ENCODE data around the gene TMPRSS2. TPM values are rescaled to one million over a fixed set of nuclear protein-coding genes. Genes with fewer than 3 reads are reported as not detected.

Gene TMPRSS2
- total and polyA plus RNA-seq, 2 donors (not counting 1 experiment from before 2014, with no cell fraction given) = not detected

DNA sequence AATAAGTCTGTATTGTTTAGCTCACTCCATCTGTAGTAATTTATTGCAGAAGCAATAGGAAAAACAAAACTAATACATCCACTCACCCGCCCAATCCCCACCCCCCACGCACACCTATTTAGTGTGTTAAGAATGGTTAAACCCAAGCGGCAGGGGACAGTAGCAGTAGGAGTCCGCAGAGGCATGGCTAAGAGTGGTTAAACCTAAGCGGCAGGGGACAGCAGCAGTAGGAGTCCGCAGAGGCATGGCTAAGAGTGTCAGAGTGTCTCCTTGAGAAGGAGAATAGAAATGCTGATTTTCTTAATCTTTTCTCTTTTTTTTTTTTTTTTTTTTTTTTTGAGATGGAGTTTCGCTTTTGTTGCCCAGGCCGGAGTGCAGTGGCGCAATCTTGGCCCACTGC lies 34.8 kb upstream of the TMPRSS2 start:
- no peak for TF ChIP-seq EZH2 (IDR thresholded peaks at IDR 0.05; ENCODE audit: borderline replicate concordance, insufficient read depth, low read depth, low read length, poor library complexity, severe bottlenecking)
- TF ChIP-seq, protein P1, sequence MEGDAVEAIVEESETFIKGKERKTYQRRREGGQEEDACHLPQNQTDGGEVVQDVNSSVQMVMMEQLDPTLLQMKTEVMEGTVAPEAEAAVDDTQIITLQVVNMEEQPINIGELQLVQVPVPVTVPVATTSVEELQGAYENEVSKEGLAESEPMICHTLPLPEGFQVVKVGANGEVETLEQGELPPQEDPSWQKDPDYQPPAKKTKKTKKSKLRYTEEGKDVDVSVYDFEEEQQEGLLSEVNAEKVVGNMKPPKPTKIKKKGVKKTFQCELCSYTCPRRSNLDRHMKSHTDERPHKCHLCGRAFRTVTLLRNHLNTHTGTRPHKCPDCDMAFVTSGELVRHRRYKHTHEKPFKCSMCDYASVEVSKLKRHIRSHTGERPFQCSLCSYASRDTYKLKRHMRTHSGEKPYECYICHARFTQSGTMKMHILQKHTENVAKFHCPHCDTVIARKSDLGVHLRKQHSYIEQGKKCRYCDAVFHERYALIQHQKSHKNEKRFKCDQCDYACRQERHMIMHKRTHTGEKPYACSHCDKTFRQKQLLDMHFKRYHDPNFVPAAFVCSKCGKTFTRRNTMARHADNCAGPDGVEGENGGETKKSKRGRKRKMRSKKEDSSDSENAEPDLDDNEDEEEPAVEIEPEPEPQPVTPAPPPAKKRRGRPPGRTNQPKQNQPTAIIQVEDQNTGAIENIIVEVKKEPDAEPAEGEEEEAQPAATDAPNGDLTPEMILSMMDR (IDR thresholded peaks at IDR 0.05) = no peak
- Mint-ChIP-seq H3K4me1 (peaks cover 6% of the 10 kb centered on the region), H3K27ac (no peak overlapping the region), H3K27me3 (peaks cover 42% of the 10 kb centered on the region), H3K4me3 (no peak overlapping the region), H3K9me3 (ENCODE audit: insufficient read depth) (no peaks in the 10 kb centered on the region)
- H3K36me3 ChIP-seq (replicated peaks in 1 of 2; ENCODE audit: control extremely low read depth in 1 of 2, control insufficient read depth in 1 of 2, extremely low read depth in 1 of 2, insufficient read depth in 2 of 2, low read length in 1 of 2) = no peaks in the 10 kb centered on the region
- H3K79me2 ChIP-seq (ENCODE audit: control insufficient read depth, insufficient read depth, low read length) = no peaks in the 10 kb centered on the region
- no peaks in the 10 kb centered on the region for H4K20me1 ChIP-seq (ENCODE audit: control insufficient read depth, insufficient read depth, low read length, poor library complexity, severe bottlenecking)
- POLR2A ChIA-PET = no interaction called here
- CTCF ChIA-PET = interaction anchor here (0.7 kb wide), 1 partner anchor 174 kb away, joined by 4 read pairs; no protein-coding TSS in a partner anchor
- no peak overlapping the region for H2AFZ ChIP-seq (ENCODE audit: insufficient read depth, low read depth, low read length, poor library complexity, severe bottlenecking)
- H3K27me3 ChIP-seq (replicated peaks in 1 of 4; ENCODE audit: control extremely low read depth in 1 of 4, control insufficient read depth in 3 of 4, insufficient read depth in 4 of 4, low read length in 3 of 4) = no peaks in the 10 kb centered on the region
- no peak overlapping the region for H3K9ac ChIP-seq (ENCODE audit: low read length)
- peaks cover 0 to 4% of the 10 kb centered on the region in 2 donors for H3K4me1 ChIP-seq (ENCODE audit: control insufficient read depth in 2 of 2, insufficient read depth in 2 of 2, low read length in 2 of 2)
- DNase-seq = no peak
- intact Hi-C loops (cut with micrococcal nuclease) = no loop called here
- H3K9me3 ChIP-seq (ENCODE audit: control extremely low read depth in 1 of 3, control insufficient read depth in 2 of 3, insufficient read depth in 1 of 3, low read length in 2 of 3) = no peaks in the 10 kb centered on the region
- no peak overlapping the region for H3K4me2 ChIP-seq (replicated peaks; ENCODE audit: low read depth, low read length, poor library complexity, severe bottlenecking)
- no peak overlapping the region for H3K4me3 ChIP-seq (ENCODE audit: control extremely low read depth in 1 of 5, extremely low read depth in 1 of 5, insufficient read depth in 1 of 5, low read depth in 2 of 5, low read length in 4 of 5)
- WGBS (ENCODE audit: insufficient coverage) = no CpG with 5 or more reads among the region's 9 CpGs
- no peak overlapping the region for H3K27ac ChIP-seq (ENCODE audit: low read length in 2 of 2)
- no peak for ATAC-seq (ENCODE audit: low read depth)

DNA sequence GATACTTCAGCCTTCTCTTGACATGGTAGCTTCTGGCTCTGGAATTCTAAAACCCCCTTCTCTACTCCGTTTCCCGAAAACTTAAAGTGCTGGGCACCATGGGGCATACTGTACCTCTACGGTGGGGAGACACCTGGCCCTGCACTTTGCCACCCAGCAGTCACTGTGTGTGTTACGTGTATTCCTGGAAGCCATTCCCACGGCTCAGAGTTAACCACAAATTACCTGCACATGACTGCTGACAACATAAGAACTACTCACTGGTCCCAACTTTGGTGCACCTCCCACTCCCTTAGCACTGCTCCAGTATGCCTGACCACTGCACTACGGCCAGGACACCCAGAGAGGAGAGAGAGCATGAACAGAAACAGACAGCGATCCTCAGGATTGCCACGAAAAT lies 29.4 kb upstream of the TMPRSS2 start:
- Histone ChIP-seq H3K4me3 (ENCODE audit: control extremely low read depth in 1 of 5, extremely low read depth in 1 of 5, insufficient read depth in 1 of 5, low read depth in 2 of 5, low read length in 4 of 5) (no peak overlapping the region), H3K4me1 (ENCODE audit: control insufficient read depth in 2 of 2, insufficient read depth in 2 of 2, low read length in 2 of 2) (no peaks in the 10 kb centered on the region), H3K36me3 (replicated peaks in 1 of 2; ENCODE audit: control extremely low read depth in 1 of 2, control insufficient read depth in 1 of 2, extremely low read depth in 1 of 2, insufficient read depth in 2 of 2, low read length in 1 of 2) (no peaks in the 10 kb centered on the region), H3K79me2 (ENCODE audit: control insufficient read depth, insufficient read depth, low read length) (no peaks in the 10 kb centered on the region), H3K4me2 (replicated peaks; ENCODE audit: low read depth, low read length, poor library complexity, severe bottlenecking) (no peak overlapping the region), H3K27ac (ENCODE audit: low read length in 2 of 2) (no peak overlapping the region), H3K9ac (ENCODE audit: low read length) (no peak overlapping the region), H3K27me3 (replicated peaks in 1 of 4; ENCODE audit: control extremely low read depth in 1 of 4, control insufficient read depth in 3 of 4, insufficient read depth in 4 of 4, low read length in 3 of 4) (peaks cover 0 to 3% (median 0%) of the 10 kb centered on the region in 4 experiments), H2AFZ (ENCODE audit: insufficient read depth, low read depth, low read length, poor library complexity, severe bottlenecking) (no peak overlapping the region), H4K20me1 (ENCODE audit: control insufficient read depth, insufficient read depth, low read length, poor library complexity, severe bottlenecking) (no peaks in the 10 kb centered on the region), H3K9me3 (ENCODE audit: control extremely low read depth in 1 of 3, control insufficient read depth in 2 of 3, insufficient read depth in 1 of 3, low read length in 2 of 3) (no peaks in the 10 kb centered on the region)
- ATAC-seq (ENCODE audit: low read depth) = no peak
- Mint-ChIP-seq H3K4me3 (no peak overlapping the region), H3K9me3 (ENCODE audit: insufficient read depth) (no peaks in the 10 kb centered on the region), H3K27ac (no peak overlapping the region), H3K4me1 (no peaks in the 10 kb centered on the region), H3K27me3 (peaks cover 33% of the 10 kb centered on the region)
- 86% methylated on average over 6 of the region's 8 CpGs for WGBS (ENCODE audit: insufficient coverage)
- ChIA-PET CTCF (no interaction called here), POLR2A (no interaction called here)
- no peak for TF ChIP-seq EZH2 (IDR thresholded peaks at IDR 0.05; ENCODE audit: borderline replicate concordance, insufficient read depth, low read depth, low read length, poor library complexity, severe bottlenecking)
- TF ChIP-seq, protein P1 (IDR thresholded peaks at IDR 0.05) = no peak
- intact Hi-C loops (cut with micrococcal nuclease) = no loop called here
- DNase-seq = no peak

Data from B cell (primary cell).